HG03060 (cell line): ENCODE data around the gene CD28.
A peak's percentile ranks its signal among the peaks of the same experiment; 100 is the strongest.

ENCODE experiments used
- ATAC-seq: cut with Tn5 transposase; IDR thresholded peaks from one replicate; pipeline ENCODE4 v1.9.1; 2021; ENCODE audit warnings: low read depth, moderate number of reproducible peaks; ENCODE audit not compliant: unreplicated experiment

CD28 gene

DNA sequence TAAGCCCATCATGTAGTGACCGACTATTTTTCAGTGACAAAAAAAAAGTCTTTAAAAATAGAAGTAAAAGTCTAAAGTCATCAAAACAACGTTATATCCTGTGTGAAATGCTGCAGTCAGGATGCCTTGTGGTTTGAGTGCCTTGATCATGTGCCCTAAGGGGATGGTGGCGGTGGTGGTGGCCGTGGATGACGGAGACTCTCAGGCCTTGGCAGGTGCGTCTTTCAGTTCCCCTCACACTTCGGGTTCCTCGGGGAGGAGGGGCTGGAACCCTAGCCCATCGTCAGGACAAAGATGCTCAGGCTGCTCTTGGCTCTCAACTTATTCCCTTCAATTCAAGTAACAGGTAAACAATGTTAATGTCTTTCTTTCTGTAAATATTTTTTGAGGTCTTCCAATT lies at the start of gene CD28:
Gene CD28, plus strand, starts transcription at position 237 of the 400 bp plus-strand sequence. Its CDS starts 58 bp downstream, at position 295.
- peak; percentile 96 for ATAC-seq

DNA sequence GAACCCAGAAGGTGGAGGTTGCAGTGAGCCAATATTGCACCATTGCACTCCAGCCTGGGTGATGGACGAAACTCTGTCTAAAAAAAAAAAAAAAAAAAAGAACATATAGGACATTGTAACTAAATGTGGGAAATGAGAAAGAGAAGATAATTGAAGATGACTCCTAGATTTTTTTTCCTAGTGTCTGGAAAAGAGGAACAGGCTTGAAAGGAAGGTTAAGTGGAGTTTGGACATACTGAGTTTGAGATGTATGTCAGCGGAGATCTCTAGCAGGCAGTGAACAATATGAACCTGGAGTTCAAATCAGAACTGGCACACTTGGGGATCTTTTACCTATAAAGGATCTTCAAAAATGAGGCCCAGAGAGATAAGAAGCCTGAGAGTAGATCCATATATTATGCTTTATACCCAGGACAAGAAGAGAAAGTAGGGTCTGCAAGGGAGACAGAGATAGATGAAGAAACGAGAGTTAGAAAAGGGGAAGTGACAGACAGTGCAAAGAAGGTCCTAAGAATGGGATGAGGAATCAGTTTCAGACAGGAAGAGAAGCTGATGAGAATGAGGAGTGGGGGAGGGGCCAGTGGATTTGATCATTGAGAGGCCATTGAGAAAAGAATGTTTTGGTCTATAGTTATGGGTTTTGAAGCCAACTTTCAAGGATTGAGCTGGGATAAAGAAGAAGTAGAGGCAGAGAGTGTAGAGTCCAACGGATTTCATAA lies 46.9 kb upstream of the CD28 start:
- ATAC-seq, result no peak

GRCh38 chr2:203660465-203660864 lies 46.0 kb upstream of the CD28 start:
- ATAC-seq, result no peak

- ATAC-seq, result no peak
Observed at GRCh38 chr2:203661279-203661908, 45.0 kb upstream of the CD28 start.

- no peak for ATAC-seq
Observed at GRCh38 chr2:203662487-203662886, 44.0 kb upstream of the CD28 start.

DNA sequence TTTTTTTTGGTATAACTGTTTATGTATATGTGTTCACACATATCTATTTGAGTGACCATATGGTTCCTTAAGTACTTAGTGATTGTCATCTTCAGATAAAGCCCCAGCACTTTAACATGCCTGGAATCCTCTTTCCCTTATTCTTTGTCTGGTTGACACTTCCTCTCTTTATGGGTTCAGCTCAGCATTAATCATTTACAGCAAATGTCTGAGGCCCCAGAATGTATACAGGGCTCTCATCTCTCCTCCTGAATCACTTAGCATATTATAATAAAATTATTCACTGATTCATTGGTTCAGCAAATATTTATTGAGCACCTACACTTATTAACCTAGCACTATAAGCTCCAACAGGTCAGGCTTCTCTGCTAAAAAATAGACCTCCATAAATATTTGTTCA lies 43.5 kb upstream of the CD28 start:
- no peak for ATAC-seq

DNA sequence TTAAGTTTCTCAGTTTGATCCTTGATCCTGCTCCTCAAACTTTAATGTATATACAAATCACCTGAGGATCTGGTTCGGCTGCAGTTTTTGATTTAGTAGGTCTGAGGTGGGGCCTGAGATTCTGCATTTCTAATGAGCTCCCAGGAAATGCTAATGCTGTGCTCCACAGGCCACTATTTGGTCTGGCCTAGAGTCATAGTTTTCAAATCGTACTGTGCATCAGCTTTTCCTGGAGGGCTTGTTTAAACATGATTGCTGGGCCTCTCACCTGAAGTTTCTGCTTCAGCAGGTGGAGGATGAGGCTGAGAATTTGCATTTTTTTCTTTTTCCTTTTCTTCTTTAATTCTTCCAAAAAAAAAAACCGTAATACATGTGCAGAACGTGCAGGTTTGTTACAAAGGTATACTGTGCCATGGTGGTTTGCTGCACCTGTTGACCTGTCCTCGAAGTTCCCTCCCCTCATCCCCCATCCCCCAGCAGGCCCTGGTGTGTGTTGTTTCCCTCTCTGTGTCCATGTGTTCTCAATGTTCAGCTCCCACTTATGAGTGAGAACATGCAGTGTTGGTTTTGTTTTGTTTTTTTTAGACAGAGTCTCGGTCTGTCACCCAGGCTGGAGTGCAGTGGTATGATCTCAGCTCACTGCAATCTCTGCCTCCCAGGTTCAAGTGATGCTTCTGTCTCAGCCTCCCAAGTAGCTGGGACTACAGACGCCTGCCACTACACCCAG lies 42.2 kb upstream of the CD28 start:
- no peak for ATAC-seq

GRCh38 chr2:203667838-203668237 lies 38.6 kb upstream of the CD28 start:
- no peak for ATAC-seq

DNA sequence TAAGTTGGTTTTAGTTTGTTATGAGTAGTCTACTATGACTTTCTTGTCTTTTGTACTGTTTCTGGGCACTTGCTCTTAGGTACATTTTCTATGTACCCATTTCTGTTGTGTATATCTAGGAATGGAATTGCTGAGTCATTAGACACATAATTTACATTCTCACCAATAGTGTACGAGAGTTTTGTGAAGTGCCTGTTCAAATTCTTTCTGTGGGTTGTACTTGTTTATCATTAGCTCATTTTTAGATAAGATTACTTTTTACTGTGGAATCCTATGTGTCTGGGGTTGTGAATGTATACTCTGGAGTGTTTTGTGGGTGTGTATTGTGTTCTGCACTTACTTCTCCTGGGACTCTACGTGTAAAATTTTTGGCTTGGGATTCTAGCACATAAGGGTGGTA lies 36.6 kb upstream of the CD28 start:
- ATAC-seq, result no peak

GRCh38 chr2:203670939-203671338 lies 35.5 kb upstream of the CD28 start:
- ATAC-seq, result no peak

DNA sequence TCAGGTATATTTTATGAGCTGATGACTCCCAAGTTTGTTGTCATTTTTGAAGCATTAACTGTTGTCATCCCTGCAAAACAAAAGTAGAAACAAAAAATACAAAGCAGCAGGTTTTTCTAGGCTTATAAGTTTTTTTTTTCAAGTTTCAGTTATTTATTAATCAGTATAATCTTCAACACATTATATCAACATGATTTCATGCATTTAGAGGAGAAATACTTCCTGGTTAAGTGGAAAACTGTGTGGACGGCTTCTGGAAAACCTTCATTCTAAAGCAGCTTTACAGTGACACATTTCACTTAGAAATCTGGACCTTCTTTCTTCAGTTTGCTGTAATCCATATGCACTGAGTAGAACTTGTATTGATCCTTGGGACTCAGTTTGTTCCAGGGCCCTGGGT lies 34.6 kb upstream of the CD28 start:
- ATAC-seq, result no peak

DNA sequence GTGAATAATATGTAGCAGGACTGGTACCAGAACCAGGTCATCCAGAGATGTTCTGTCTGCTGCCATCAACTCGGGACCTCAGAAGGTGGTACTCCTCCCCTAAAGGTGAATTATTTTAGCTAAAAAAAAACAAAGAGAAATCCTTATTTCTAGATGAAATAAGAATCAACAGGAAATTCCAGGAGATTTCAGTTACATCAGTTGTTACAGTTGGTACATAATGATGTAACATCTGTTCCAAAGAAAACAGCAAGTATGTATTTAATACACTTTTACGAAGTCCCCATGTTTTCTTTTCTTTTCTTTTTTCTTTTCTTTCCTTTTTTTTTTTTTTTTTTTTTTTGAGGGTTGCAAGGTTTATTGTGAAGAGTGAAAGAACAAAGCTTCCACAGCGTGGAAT lies 33.6 kb upstream of the CD28 start:
- ATAC-seq, result no peak

DNA sequence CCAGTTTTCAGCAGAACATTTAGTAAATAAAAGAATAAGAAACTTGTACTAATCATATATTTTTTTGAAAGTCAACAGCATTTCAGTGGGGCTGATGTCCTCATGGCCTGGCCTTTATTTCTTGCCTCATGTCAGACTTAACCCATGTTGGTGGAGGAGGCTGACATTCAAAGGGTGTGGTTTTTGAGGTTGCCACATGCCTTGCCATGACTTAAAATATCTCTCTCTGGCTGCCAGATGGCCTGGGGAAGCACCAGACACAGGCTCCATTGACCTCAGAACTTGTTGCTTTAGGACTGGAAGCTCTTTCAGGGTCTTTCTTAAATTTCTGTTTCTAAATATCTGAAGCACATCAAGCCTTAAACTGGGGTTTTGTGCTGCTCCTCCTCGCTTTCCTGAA lies 32.5 kb upstream of the CD28 start:
- ATAC-seq, result peak; percentile 97

DNA sequence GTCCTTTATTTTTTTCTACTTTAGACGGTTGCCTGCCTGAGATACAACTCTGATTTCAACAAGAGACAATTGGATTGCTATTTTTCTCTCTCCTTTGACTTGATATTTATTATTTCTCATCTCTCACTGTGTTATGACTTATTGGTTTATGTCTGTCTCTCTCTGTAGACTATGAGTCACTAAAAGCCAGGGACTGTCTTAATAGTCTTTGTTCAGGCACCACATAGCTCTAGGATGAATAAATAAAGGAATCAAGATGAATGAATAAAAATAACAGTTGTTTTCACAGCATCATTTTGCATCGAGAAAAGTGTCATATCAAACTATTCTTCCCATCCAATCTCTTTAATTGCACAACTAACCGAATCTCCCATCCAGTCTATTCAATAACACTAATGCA lies 31.4 kb upstream of the CD28 start:
- ATAC-seq, result no peak

DNA sequence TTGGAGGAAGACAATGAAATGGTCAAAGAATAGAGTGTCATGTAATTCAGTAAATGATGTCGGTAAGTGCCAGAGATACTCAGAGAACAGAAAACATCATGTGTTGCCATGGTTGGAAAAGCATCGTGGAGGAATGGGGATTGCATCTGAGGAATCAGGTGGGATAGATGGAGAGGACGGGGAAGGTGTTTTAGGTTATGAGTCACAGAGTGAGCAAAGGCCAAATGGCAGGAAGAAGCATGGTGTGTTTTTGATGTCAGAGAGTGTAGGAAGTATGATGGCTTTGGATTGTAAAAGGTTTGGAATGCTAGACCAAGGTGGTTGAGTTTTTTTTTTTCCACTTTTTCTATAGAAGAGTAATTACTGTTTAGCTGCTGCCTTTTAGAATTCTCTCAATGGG lies 27.5 kb upstream of the CD28 start:
- ATAC-seq, result no peak

- no peak for ATAC-seq
Observed at GRCh38 chr2:203679401-203679800, 27.0 kb upstream of the CD28 start.

- no peak for ATAC-seq
Observed at GRCh38 chr2:203681978-203682377, 24.5 kb upstream of the CD28 start.

DNA sequence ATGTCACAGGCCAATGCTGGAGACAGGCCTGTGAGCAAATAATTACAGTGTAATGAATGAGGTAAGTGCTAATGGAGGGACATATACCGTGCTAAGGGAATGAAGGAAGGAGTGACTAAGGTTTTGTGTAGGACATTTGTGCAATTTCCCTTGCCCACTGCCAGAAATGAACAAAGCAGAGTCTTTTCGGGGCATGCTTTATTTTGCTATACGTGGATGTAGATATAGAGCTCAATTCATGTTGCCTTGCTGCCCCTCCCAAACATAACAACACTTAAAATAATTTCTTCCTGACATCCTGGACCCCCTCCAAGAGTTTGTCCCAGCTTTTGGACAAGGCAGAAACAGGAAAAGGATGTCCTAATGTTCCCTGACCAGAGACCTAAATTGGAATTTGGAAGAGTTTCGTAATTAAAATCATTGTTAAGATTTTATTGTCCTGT lies 23.7 kb upstream of the CD28 start:
- ATAC-seq, result no peak

GRCh38 chr2:203683421-203683820 lies 23.0 kb upstream of the CD28 start:
- ATAC-seq, result no peak

DNA sequence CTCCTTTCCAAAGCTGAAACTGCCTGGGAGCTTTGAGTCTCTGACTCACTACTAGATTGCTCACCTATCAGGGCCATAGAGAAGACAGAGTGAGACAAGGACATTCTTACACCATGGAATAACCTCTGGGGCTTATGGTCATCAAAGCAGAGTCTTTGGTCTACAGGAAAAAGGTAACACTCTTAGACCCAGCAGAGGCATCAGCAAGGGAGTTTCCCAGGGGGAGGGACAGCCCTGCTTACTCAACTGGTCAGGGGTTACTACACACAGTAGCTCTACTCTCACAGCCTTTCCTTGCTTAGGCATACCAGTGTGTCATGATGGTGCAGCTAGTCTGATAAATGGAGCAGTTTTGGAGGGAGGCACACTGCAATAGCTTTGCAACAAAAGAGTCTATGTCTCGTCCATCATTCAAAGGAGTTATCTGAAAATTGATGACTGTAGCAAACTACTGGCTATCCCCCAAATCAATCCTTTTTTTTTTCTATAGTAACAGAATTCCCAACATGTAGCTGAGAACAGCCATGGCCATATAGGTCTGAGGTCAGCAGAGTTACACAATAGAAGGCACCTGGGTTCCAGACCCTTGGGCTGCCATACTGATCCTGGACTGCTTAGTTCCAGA lies 22.4 kb upstream of the CD28 start:
- ATAC-seq, result peak; percentile 40

GRCh38 chr2:203685081-203685621 lies 21.3 kb upstream of the CD28 start:
- ATAC-seq, result no peak
